ENCODE data around the gene CDSN. TPM values are rescaled to one million over a fixed set of nuclear protein-coding genes. Genes with fewer than 3 reads are reported as not detected.
A peak's percentile ranks its signal among the peaks of the same experiment; 100 is the strongest.

CDSN gene
- total and polyA plus RNA-seq, 2 experiments from 2014 or later, result not detected

- Histone ChIP-seq H3K27me3 (no peaks in the 10 kb centered on the region), H3K79me2 (no peaks in the 10 kb centered on the region), H2AFZ (no peak overlapping the region), H3K4me1 (ENCODE audit: insufficient read depth) (peaks cover 8% of the 10 kb centered on the region), H3K4me2 (peak overlapping the region; percentile 9), H3K9me2 (replicated peaks; ENCODE audit: insufficient read depth) (no peaks in the 10 kb centered on the region), H4K20me1 (ENCODE audit: insufficient read depth, poor library complexity, severe bottlenecking) (no peaks in the 10 kb centered on the region), H3K27ac (peak overlapping the region; percentile 6), H3K4me3 (no peak overlapping the region), H3K9me3 (ENCODE audit: low read depth) (no peaks in the 10 kb centered on the region), H3K36me3 (replicated peaks; ENCODE audit: insufficient read depth, low read depth) (no peaks in the 10 kb centered on the region)
- peak; percentile 95 for DNase-seq (ENCODE audit: low spot score)
- TF ChIP-seq CTCF (IDR thresholded peaks at IDR 0.05; ENCODE audit: poor library complexity) (peak; percentile 85), EZH2 (IDR thresholded peaks at IDR 0.05; ENCODE audit: borderline replicate concordance) (no peak), EZH2phosphoT487 (IDR thresholded peaks at IDR 0.05; ENCODE audit: low read depth, severe bottlenecking, unreplicated experiment) (no peak)
- WGBS (ENCODE audit: low lambda C conversion rate, missing lambda C conversion rate), result 15% methylated on average over 14 of the region's 14 CpGs
Measured at GRCh38 chr6:31087494-31088089, 32.7 kb downstream of the CDSN start.

- Histone ChIP-seq H3K4me1 (ENCODE audit: insufficient read depth) (peaks cover 8% of the 10 kb centered on the region), H2AFZ (no peak overlapping the region), H3K9me2 (replicated peaks; ENCODE audit: insufficient read depth) (no peaks in the 10 kb centered on the region), H3K27me3 (no peaks in the 10 kb centered on the region), H4K20me1 (ENCODE audit: insufficient read depth, poor library complexity, severe bottlenecking) (no peaks in the 10 kb centered on the region), H3K4me2 (peak overlapping the region; percentile 9), H3K4me3 (no peak overlapping the region), H3K27ac (peak overlapping the region; percentile 6), H3K79me2 (no peaks in the 10 kb centered on the region), H3K9me3 (ENCODE audit: low read depth) (no peaks in the 10 kb centered on the region), H3K36me3 (replicated peaks; ENCODE audit: insufficient read depth, low read depth) (no peaks in the 10 kb centered on the region)
- DNase-seq (ENCODE audit: low spot score), result no peak
- TF ChIP-seq EZH2 (IDR thresholded peaks at IDR 0.05; ENCODE audit: borderline replicate concordance) (no peak), CTCF (IDR thresholded peaks at IDR 0.05; ENCODE audit: poor library complexity) (no peak), EZH2phosphoT487 (IDR thresholded peaks at IDR 0.05; ENCODE audit: low read depth, severe bottlenecking, unreplicated experiment) (no peak)
- 45% methylated on average over 7 of the region's 7 CpGs for WGBS (ENCODE audit: low lambda C conversion rate, missing lambda C conversion rate)
Measured at GRCh38 chr6:31086788-31087440, 33.3 kb downstream of the CDSN start.

- H2AFZ ChIP-seq, result no peak overlapping the region
- H3K27me3 ChIP-seq, result no peaks in the 10 kb centered on the region
- WGBS (ENCODE audit: low lambda C conversion rate, missing lambda C conversion rate), result 40% methylated on average over 8 of the region's 8 CpGs
- peak; percentile 62 for DNase-seq (ENCODE audit: low spot score)
- no peaks in the 10 kb centered on the region for H4K20me1 ChIP-seq (ENCODE audit: insufficient read depth, poor library complexity, severe bottlenecking)
- H3K36me3 ChIP-seq (replicated peaks; ENCODE audit: insufficient read depth, low read depth), result no peaks in the 10 kb centered on the region
- H3K9me3 ChIP-seq (ENCODE audit: low read depth), result no peaks in the 10 kb centered on the region
- H3K79me2 ChIP-seq, result no peaks in the 10 kb centered on the region
- no peak overlapping the region for H3K4me2 ChIP-seq
- no peak overlapping the region for H3K4me3 ChIP-seq
- H3K4me1 ChIP-seq (ENCODE audit: insufficient read depth), result peaks cover 8% of the 10 kb centered on the region
- no peaks in the 10 kb centered on the region for H3K9me2 ChIP-seq (replicated peaks; ENCODE audit: insufficient read depth)
- TF ChIP-seq CTCF (IDR thresholded peaks at IDR 0.05; ENCODE audit: poor library complexity) (peak; percentile 46), EZH2phosphoT487 (IDR thresholded peaks at IDR 0.05; ENCODE audit: low read depth, severe bottlenecking, unreplicated experiment) (no peak)
- peak overlapping the region; percentile 21 for H3K27ac ChIP-seq
Measured at GRCh38 chr6:31083742-31084354, 36.4 kb downstream of the CDSN start.
